Stimulated activated naive CD4-positive, alpha-beta T cell (primary cell): Measurements from ENCODE around the gene ALKBH3.

ENCODE experiments used
- DNase-seq, 6 experiments: peaks; one replicate each; lab custom pipeline; 2025; lab: John Stamatoyannopoulos, UW

ALKBH3 gene

GRCh38 chr11:43880640-43881159, at the start of gene ALKBH3:
TSS of gene ALKBH3 (plus strand) at chr11:43880831. CDS start at chr11:43882653, 1,822 bp downstream.
- peak; percentile 83 to 91 (median 88) for DNase-seq

DNA sequence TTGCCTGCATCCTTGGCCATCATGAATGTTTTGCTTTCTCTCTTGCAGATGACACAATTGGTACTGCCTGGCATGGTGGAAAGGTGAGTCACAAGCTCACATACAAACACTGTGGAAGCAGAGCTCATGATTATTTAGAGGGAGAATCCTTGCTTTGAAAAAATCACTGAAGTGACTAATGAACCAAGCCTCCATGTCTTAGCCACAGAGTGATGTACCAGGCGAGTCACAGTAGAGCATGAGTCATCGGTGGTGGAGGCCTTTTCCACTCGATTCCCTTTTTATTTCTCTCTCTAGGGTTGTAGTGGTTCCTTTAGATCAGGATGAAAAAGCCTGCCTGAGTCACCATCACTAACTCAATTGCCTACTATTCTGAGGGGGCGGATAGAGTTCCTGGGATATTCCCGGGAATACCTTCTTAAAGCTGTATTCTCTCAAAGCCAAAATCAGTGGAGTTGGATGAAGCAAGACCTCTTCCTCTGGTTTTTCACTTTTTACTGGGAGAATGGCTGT, 49.6 kb upstream of the ALKBH3 start:
- no peak for DNase-seq

- no peak for DNase-seq
These were observed 48.1 kb upstream of the ALKBH3 start for GRCh38 chr11:43832536-43832935.

DNA sequence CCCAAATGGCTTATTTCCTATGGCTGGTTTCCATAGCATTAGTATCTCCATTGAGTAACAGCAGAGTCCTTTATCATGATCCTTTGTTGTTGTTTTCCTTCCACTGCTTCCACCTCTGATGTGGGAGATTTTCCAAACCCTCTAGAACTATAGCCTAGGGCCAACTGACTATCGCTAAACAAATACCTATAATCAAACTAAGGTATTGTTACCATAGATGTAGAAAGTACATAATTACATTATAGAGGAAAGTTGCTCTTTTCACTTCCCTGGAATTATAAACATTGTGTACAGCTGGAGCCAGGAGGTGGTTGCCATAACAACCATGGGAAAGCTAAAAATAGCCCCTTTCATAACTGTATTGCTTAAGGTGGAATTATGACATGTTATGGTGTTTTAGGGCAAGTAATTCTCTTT, 47.0 kb upstream of the ALKBH3 start:
- DNase-seq: no peak

DNA sequence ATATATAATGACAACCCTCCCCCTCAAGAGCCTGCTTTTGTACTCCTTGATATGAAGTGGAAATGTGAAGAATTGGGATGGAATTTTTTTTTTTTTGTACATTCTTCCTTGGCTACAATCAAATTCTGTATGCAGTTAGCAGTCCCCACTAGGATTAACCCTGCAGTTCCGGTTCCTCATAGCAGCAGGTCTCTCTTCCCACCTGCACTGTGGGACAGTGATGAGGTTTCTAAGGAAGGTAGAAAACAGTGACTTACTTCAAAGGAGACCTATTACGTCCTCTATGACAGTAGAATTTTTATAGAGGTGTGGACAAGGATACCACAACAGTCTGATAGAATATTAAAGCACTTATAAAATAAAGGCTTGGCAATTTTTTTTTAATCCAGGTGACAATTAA, 46.3 kb upstream of the ALKBH3 start:
- DNase-seq: no peak

GRCh38 chr11:43835104-43835503, 45.5 kb upstream of the ALKBH3 start:
- DNase-seq: no peak

- no peak for DNase-seq
These were observed 42.8 kb upstream of the ALKBH3 start for GRCh38 chr11:43837879-43838278.

- no peak for DNase-seq
These were observed 38.6 kb upstream of the ALKBH3 start for GRCh38 chr11:43842021-43842420.

GRCh38 chr11:43845816-43846215, 34.8 kb upstream of the ALKBH3 start:
- no peak for DNase-seq

- peak in 5 of 6 experiments; percentile 2 to 38 (median 35) for DNase-seq
These were observed 28.5 kb upstream of the ALKBH3 start for GRCh38 chr11:43852057-43852636.

- no peak for DNase-seq
These were observed 26.9 kb upstream of the ALKBH3 start for GRCh38 chr11:43853781-43854180.

DNA sequence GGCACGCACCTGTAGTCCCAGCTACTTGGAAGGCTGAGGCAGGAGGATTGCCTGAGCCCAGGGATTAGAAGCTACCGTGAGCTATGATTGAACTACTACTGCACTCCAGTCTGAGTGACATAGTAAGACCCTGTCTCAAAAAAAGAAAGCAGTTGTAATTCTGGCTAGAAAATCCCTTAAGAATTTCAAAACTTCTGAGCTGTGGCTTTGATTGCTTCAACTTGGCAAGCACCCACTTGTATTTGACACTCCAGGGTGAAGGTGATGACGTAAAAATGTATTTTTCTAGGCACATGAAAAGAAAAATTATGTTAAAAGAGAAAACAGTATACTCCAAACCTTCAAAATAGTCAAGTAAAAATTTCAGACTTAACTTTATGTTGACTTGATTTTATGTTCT, 23.6 kb upstream of the ALKBH3 start:
- no peak for DNase-seq

DNA sequence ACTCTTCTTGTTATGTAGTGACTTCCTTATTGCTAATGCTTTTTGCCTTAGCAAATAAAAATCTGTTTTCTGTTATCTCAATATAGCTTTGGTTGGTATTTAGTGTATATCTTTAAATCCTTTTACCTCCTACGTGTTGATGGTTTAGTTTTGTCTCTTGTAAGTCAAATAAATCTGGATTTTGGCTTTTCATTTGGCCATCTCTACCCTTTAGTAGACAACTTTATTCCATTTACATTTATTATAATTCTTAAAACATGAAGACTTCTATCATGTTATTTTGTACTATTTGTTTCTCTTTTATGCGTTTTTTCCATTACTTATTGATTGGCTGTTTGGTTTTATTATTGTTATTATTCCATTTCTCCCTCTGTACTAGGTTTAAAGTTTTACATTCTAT, 19.5 kb upstream of the ALKBH3 start:
- no peak for DNase-seq

DNA sequence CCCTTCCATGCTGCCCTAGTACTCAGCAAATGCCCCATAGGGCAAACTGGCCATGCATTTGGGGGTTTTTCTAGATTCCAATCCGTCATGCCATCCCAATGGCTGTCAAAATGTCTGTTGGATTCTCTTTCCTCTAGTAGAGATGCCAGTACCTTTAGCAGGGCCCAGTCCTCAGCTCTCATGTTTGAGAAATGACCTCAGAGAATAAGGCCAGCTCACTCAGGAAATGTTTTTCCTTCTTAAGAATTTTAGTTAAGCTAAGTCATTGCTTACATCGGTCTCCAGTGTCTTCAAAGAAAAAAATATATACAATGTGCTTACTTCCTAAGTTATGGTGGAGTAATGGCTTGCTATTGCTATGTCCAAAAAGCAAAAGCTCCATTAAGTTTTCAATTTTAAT, 14.1 kb upstream of the ALKBH3 start:
- DNase-seq: no peak

DNA sequence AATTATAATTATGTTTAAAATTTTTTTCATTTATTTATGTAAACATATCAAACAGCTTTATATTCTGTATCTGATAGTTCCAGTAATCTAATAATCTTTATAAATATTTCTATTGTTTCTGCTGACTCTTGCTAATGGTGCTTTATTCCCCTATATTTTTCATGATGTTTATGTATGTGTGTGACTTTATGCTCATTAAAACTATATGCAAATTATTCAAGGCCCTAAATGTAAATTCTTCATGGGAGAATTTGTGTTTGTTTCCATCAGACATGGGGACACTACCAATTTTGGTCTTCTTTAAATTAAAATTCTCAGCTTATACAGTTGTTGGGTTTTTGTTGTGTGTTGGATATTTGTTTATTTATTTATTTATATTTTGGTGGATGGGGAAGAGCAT, 13.7 kb upstream of the ALKBH3 start:
- no peak for DNase-seq

GRCh38 chr11:43868852-43869567, 11.6 kb upstream of the ALKBH3 start:
- DNase-seq: no peak

- DNase-seq: no peak
These were observed 9.6 kb upstream of the ALKBH3 start for GRCh38 chr11:43871051-43871450.

GRCh38 chr11:43872995-43873394, 7.6 kb upstream of the ALKBH3 start:
- DNase-seq: no peak

- no peak for DNase-seq
These were observed 6.6 kb upstream of the ALKBH3 start for GRCh38 chr11:43874078-43874477.

- DNase-seq: no peak
These were observed 5.9 kb upstream of the ALKBH3 start for GRCh38 chr11:43874738-43875137.

GRCh38 chr11:43879789-43880639, 617 bp upstream of the ALKBH3 start:
- no peak for DNase-seq

- DNase-seq: no peak
These were observed 12.2 kb downstream of the ALKBH3 start for GRCh38 chr11:43892851-43893250.
